Transverse colon (tissue), 4 donors: ENCODE results near the gene RECK.

ENCODE experiments used
- POLR2A ChIP-seq: fragments of 450-650 bp; IDR thresholded peaks from one replicate; pipeline ENCODE4 v1.6.1; 2016; ENCODE audit warnings: antibody characterized with exemption, mild to moderate bottlenecking, moderate library complexity
- POLR2AphosphoS5 ChIP-seq, 3 donors: sonication (generic); formaldehyde crosslinking; IDR thresholded peaks; one replicate each; pipeline ENCODE4 v1.6.1; 2016; ENCODE audit warnings: antibody characterized with exemption in 3 of 3
- TF ChIP-seq, protein P1 (sequence below), 5 experiments: fragments of 200-600 bp in 3 of 5; fragments of 450-650 bp in 2 of 5; sonication (generic) in 3 of 5; IDR thresholded peaks; 1 replicate in 2 of 5; 2 replicates in 3 of 5; pipeline ENCODE4 v1.5.1; 2016 to 2017; ENCODE audit warnings: antibody characterized with exemption in 5 of 5, inconsistent platforms in 3 of 5, mild to moderate bottlenecking in 2 of 5, moderate library complexity in 1 of 5

GRCh38 chr9:36143245-36143641, 106.5 kb downstream of the RECK start:
- TF ChIP-seq POLR2A (no peak), POLR2AphosphoS5 (IDR thresholded peaks at IDR 0.05) (no peak)
- TF ChIP-seq, protein P1, sequence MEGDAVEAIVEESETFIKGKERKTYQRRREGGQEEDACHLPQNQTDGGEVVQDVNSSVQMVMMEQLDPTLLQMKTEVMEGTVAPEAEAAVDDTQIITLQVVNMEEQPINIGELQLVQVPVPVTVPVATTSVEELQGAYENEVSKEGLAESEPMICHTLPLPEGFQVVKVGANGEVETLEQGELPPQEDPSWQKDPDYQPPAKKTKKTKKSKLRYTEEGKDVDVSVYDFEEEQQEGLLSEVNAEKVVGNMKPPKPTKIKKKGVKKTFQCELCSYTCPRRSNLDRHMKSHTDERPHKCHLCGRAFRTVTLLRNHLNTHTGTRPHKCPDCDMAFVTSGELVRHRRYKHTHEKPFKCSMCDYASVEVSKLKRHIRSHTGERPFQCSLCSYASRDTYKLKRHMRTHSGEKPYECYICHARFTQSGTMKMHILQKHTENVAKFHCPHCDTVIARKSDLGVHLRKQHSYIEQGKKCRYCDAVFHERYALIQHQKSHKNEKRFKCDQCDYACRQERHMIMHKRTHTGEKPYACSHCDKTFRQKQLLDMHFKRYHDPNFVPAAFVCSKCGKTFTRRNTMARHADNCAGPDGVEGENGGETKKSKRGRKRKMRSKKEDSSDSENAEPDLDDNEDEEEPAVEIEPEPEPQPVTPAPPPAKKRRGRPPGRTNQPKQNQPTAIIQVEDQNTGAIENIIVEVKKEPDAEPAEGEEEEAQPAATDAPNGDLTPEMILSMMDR (IDR thresholded peaks at IDR 0.05) = no peak
